Stimulated activated CD8-positive, alpha-beta memory T cell treated with anti-CD3 and anti-CD28 coated beads, Interleukin-7, amount 100 ng/mL, for 4 hours (primary cell): Measurements from ENCODE around the gene FAM168A.

ENCODE experiments used
- DNase-seq, 2 donors: peaks; one replicate each; pipeline ENCODE4 v3.0.0-alpha.2; 2020; ENCODE audit warnings: low read depth in 2 of 2

The FAM168A gene

DNA sequence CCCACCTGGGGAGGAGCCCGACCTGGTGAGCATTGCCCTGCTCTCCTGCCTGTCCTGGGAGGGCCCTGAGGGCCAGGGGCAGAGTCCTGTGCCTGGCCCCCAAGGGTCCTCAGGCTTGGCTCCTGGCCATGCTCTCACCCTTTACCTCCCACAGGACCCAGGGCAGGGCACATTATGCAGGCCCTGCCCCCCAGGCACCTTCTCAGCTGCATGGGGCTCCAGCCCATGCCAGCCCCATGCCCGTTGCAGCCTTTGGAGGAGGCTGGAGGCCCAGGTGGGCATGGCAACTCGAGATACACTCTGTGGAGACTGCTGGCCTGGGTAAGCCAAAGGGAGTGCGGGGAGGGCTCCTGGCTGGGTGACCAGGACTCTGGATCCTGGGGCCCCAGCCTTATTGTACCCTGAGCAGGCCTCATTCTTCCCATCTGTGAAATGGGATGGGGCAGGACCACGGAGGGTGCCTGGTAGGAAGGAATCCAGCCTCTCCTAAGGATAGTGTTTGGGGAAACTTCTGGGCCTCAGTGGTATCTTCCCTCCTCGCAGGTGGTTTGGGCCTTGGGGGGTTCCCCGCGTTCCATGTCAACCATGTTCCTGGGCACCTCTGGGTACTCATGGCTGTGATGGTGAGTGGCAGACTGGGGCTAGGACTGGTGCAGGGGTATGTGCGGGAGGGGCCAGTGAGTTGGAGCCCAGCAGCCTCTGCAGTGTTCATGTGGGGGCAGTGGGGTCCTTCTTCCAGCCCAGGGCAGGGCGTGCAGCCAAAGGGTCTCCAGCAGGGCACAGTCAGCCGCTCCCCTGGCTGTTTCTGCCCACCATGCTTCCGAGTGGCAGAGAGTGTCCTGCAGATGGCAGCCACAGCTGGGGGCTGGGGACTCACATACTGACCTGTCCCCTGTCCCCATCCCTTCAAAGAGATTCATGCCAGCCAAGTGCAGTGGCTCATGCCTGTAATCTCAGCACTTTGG is 207.0 kb downstream of the FAM168A start:
- DNase-seq: no peak

- no peak for DNase-seq
Observed at GRCh38 chr11:73389916-73390315, 208.0 kb downstream of the FAM168A start.

DNA sequence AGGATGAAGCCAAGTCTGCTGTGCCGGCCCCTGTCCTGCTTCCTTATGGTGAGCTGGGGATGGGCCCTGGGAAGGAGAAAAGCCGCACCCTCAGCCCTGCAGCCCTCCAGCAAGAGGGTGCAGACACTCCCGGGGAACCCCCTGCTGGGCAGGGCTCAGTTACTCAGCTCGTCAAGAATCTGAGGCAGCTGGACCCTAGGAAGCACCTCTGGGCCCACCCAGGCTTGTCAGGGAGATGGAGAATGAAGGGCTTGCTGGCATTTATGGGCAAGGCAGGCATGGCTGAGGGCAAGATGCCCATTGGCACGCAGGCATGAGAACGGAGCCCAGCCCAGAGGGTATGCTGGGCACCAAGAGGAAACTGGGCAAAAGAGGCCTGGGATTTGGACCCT is 208.8 kb downstream of the FAM168A start:
- no peak for DNase-seq

DNA sequence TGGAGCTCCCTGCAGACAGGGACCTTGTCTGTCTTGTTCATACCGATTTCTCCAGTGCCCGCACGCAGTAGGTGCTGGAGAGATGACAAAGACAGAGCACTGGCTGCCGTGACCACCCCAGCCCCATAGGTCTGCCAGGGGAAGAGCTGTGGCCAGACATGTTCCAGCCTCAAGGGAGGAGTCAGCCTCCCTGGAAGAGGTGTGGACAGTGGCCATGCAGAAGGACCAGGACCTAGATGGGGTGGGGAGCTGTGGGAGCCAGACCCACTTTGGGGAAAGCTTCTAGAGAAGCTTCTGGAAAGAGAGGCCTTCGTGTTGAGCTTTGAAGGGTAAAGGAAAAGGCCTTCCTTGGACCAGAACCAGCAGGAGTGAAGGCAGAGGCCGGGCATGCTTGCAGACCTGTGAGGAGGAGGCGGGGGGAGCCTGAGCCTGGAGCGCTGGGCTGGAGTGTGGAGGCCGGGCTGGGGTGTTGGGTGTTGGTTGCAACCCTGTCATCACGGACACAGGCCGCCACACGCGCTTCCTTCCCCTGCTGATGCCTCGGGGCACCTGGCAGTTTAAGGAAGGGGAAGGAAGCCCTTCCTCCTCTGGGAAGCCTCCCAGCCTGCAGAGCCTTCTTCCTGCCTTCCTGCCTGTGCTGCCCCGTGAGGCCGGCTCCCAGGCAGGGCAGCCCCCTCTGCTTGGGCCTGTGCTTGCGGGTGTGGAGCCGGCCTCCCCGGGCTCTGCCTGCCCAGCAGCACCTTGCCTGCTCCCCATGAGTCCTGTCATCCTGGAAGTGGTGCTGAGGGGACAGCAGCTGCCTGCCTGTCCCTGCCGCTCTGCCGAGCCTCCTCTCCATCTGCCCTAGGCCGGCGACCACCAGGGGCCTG is 209.4 kb downstream of the FAM168A start:
- no peak for DNase-seq

DNA sequence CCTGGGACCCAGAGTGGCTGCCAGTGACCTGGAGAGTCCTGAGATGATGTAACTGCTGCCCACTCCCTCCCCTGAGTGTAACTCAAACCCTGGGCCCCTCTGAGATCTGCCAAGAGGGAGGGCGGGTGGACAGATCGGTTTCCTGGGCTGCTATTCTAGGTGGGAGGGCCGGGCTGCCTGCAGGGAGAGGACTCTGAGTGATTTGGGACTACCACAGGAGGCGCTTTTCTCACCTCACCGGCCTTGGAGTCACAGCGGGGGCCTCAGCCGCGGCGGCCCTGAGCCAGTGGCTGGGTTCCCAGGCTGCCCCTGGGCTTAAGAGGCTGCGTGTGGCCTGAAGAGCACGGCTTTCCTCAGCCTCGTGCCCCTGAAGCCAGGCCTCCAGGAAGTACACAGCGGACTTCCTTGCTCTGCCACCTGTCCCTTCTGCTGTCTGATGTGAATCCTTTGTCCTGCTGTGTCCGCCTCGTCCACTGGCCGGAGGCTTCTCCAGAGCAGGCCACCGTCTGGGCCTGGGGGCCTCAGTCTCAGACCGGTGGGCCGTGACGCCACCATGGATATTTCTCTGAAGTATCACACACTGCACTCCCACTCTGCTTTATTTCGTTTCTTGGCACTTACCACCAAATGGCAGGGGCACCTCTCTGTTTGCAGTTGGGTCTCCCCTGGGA is 210.2 kb downstream of the FAM168A start:
- DNase-seq: no peak

DNA sequence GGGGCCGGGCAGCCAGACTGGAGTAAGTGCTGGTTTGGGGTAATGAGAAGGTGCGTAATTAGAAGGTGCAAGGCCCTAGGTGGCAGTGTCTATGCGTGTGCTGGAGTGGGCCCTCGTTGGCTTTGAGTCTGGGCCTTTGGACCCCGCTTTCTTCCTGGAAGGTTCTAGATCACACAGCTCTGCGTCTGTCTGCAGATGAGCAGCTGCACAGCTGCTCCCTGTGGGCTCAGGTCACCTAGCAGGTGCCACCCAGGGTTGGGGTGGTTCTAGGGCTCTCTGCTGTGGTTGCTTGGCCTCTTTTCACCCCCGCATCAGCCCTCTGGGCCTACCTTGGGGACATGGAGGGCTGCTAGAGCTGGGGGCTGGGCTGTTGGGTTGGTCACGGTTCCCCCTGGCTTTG is 211.4 kb downstream of the FAM168A start:
- no peak for DNase-seq

DNA sequence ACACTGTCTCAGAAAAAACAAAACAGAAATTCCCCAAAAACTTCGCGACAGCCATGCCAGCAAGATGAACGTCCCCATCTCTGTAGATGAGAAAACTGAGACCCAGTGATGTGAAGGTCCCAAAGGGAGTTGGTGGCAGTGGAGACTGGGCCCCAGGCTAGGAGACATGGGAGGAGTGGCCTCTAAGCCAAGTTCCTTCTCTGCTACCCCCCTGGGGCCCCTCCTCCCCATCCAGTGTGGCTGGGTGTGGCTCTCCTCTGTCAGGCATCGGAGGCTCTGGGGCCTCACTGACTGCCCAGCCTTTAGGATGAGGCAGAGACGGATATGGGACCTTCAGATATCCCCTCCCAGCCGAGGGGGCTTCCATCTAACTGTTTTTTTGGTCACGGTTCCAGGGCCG is 211.9 kb downstream of the FAM168A start:
- no peak for DNase-seq

DNA sequence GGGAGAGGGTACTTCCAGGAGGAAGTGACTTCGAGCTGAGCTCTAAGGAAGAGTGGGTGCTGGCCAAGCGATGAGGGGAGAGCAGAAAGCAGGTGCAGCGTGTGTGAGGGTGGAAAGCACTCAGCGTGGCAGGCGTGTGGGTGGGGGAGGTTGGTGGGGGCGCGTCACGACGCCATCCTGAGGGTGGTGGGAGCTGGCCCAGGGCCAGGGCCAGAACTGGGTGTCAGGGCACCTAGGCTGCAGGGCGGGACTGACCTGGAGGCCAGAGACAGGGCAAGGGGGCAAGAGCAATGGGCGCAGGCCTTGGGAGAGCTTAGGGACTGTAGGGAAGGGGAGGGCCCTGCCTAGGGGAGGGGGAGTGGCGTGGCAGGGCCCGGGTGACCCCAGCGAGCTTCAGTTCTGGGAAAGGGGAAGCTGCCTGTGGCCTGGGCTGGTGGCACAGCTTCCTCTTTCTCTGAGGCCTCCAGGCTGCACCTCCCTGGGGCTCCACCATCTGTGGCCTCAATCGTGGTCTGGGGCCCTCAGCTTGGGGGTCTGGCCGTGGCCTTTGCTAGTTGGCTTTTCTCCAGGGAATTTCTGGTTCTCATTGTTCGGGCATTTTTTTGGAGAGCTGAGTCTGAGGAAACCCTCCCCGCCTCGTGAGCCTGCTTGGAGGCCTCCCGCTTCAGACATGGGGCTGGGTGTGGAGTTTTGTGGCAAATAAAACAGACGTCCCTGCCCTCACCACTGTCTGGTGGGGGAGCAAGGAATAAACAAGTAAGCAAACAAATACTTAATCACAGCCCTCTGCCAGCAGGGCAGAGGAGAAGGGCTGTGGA is 212.8 kb downstream of the FAM168A start:
- peak in 1 of 2 donors; percentile 52 for DNase-seq

GRCh38 chr11:73384531-73384871 is 213.4 kb downstream of the FAM168A start:
- no peak for DNase-seq

DNA sequence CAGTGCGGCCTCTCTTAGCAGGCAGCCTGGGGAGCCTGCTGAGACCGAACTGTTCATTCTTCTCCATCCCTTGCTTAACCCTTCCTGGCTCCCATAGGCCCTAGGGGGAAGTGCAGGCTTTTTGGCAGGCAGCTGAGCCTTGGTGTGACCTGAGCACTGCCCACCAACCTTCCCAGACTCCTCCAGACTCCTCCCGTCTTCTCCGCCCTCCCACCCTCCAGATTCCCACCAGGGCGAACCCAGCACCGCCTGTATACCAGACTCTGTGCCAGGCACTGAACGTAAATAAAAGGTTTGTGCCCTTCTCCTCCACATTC is 213.8 kb downstream of the FAM168A start:
- no peak for DNase-seq

DNA sequence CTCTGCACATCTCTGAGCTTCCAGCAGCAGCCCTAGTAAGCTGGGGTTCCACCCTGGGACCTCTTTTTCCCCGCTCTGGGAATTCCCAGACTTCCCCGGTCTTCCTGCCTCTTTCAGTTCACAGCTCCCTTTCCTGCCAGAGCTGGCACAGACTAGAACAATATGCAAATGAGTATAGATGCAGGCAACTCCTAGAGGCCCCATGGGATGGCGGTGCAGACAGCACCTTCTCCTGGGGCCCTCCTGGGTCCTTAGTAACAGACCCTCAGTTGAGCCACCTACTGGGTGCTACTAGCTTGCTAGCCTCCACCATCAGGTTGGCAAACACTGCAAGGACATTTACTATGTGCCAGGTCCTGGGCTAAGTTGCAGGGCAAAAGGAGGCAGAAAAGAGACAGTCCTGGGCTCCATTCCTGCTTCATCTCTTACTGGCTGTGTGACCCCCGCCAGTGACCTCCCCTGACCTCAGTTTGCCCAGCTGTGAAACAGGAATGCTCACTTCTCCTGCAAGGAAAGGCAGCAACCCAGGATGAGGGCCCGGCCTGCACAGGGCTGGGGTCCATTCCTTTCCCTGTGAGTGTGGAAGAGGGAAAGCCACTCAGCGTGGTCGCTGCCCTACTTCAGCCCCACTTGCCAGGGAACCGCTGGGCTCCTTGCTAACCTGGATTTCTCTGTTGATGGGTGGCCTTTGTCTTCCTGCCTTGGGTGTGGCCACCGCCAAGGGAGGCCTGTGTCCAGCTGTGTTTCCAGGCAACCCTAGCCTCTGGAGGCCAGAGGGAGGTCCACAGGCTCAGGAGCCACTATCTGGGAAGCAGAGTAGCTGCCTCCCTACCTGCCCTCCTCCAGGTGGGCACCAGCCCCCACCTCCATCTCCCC is 214.4 kb downstream of the FAM168A start:
- no peak for DNase-seq

DNA sequence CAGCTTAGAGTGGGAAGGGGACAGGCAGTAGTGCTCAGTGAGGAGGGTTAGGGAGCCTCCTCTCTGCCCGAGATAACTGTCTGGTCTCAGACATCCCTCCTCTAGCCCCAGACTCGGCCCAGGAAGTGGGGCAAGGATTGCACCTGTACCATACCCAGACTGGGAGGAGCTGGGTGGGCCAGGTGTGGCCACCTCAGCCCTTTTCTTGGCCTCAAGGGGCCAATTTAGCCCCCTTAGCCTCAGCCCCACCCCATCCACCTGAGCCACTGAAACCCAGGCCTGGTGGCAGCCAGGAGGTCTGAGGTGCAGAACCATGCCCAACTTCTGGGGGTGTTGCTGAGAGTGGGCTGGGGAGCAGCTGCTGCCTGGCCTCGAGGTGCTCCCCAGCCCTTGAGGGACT is 215.2 kb downstream of the FAM168A start:
- DNase-seq: no peak

- DNase-seq: no peak
Observed at GRCh38 chr11:73382183-73382582, 215.7 kb downstream of the FAM168A start.

GRCh38 chr11:73381589-73381988 is 216.3 kb downstream of the FAM168A start:
- no peak for DNase-seq

GRCh38 chr11:73380897-73381410 is 217.0 kb downstream of the FAM168A start:
- DNase-seq: no peak

GRCh38 chr11:73380331-73380730 is 217.6 kb downstream of the FAM168A start:
- DNase-seq: no peak

GRCh38 chr11:73379189-73379880 is 218.6 kb downstream of the FAM168A start:
- DNase-seq: no peak

DNA sequence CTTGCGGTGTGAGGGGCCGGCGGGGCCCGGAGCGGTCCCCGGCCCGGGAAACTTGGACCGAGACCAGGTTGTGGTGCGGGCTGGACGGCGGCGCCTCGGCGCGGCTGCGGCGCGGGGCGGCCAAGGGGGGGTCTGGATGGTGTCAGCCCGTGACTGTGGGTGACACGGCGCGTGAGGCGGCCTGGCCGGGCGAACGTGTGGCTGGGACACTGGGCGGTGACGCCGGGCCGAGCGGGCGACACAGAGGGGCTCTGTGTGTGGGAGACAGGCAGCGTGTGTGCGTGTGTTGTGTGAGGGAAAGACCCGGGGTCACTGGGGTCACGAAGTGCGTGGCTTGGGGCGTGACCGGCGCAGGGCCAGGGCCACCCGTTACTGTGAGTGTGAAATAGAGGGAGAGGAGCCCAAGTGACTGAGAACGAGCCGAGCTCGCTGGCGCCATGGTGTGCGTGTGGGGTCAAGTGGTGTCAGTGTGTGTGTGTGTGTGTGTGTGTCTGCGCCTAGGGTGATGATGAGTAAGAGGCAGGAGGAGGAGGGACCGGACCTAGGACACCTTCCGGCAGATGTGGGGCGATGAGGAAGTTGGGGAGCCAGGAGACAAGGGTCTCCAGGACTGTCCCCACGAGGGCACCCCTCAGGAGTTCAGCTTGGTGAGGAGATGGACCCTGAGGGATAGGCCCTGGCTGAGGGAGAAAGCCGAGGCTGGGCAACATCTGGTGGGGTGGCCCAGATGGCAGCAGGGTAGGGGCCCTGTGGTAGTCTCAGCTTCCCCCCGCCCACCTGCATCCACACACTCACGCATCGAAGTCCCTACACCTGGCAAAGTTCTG is 220.9 kb downstream of the FAM168A start:
- peak; percentile 39 to 44 for DNase-seq
